KOPT-K1 (cell line): Measurements from ENCODE around the gene TNK2.
"Not testable (repeated sequence)": the region's sequence is repeated elsewhere in the genome, so short reads cannot be mapped to it uniquely, and the experiment has no call there.

Experiments used
- H3K27ac ChIP-seq: fragments of 200-600 bp; sonication (generic); 2 replicates; pipeline ENCODE4 v1.5.1; 2016; ENCODE audit warnings: antibody characterized with exemption, mild to moderate bottlenecking, low read depth, low read length; ENCODE audit not compliant: poor library complexity, severe bottlenecking
- H3K36me3 ChIP-seq: fragments of 200-600 bp; sonication (generic); 2 replicates; pipeline ENCODE4 v1.5.1; 2017; ENCODE audit warnings: antibody characterized with exemption, mild to moderate bottlenecking, low read length, moderate library complexity; ENCODE audit not compliant: insufficient read depth
- H3K9me3 ChIP-seq: fragments of 200-600 bp; sonication (generic); 2 replicates; pipeline ENCODE4 v1.5.1; 2017; ENCODE audit warnings: antibody characterized with exemption, low read length, mild to moderate bottlenecking; ENCODE audit not compliant: insufficient read depth, poor library complexity, severe bottlenecking

The TNK2 gene

GRCh38 chr3:195825857-195826804 lies 82.2 kb downstream of the TNK2 start:
- H3K36me3 ChIP-seq: no peaks in the 10 kb centered on the region
- no peak overlapping the region for H3K27ac ChIP-seq
- no peaks in the 10 kb centered on the region for H3K9me3 ChIP-seq

- Histone ChIP-seq H3K27ac (no peak overlapping the region), H3K36me3 (no peaks in the 10 kb centered on the region), H3K9me3 (no peaks in the 10 kb centered on the region)
These were observed 83.2 kb downstream of the TNK2 start for GRCh38 chr3:195825191-195825588.

- H3K9me3 ChIP-seq, H3K36me3 ChIP-seq, H3K27ac ChIP-seq: not testable (repeated sequence)
These were observed 83.7 kb downstream of the TNK2 start for GRCh38 chr3:195824425-195825190.

GRCh38 chr3:195823999-195824398 lies 84.4 kb downstream of the TNK2 start:
- Histone ChIP-seq H3K27ac (no peak overlapping the region), H3K36me3 (no peaks in the 10 kb centered on the region), H3K9me3 (no peaks in the 10 kb centered on the region)

- H3K36me3 ChIP-seq: no peaks in the 10 kb centered on the region
- no peaks in the 10 kb centered on the region for H3K9me3 ChIP-seq
- H3K27ac ChIP-seq: no peak overlapping the region
These were observed 85.1 kb downstream of the TNK2 start for GRCh38 chr3:195823280-195823679.

- Histone ChIP-seq H3K9me3 (no peaks in the 10 kb centered on the region), H3K36me3 (no peaks in the 10 kb centered on the region), H3K27ac (no peak overlapping the region)
These were observed 86.1 kb downstream of the TNK2 start for GRCh38 chr3:195822131-195822696.

DNA sequence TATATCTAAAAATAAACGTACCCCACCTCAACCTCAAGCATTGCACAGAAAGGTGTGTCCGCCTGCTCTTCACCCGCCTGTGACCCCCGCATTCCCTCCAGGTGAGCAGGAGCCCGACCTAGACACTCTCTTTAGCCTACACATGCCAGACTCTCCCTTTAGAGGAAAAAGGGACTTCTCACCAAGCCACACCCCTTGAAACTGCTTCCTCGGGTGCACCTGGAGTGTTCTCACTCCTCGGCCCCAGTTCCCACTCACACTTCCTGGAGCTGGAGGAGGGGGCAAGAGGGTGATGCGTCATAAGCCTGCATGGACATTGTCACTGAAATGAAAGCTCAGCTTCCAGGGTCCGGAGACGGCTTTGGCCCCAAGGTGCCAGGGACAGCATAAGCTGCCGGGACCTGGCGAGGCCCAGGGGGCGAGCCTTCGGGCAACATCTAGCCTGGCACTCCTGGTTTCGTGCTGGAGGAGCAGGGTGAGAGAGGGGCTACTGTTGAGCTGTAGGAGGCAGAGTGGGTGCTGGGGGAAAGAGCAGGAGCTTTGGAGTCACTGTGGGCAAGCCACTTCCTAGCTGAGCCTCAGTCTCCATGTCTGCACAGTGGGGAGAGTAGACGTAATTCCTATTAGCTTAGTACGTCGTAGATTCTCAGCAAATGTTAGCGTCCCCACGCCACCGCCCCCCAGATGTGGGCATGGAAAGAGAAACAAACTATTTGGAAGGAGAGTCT lies 86.8 kb downstream of the TNK2 start:
- Histone ChIP-seq H3K27ac (no peak overlapping the region), H3K36me3 (no peaks in the 10 kb centered on the region), H3K9me3 (no peaks in the 10 kb centered on the region)

DNA sequence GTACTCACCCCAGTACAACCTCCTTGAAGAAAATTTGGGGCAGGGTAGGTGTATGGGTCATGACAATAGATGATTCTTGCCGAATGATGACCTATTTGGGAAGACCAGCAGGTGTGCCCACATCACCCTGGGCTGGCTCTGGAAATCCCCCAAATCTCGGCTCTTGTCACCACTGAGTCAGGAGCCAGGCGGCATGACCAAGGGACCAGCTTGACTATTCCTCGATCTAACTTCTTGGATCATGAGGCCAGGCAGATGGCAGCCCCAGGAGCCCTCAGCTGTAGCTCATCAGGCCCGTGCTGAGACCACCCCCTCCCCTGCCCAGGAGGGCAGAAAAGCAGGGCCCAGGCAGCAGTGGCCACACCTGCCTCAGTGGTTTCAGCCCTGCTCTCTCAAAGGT lies 87.5 kb downstream of the TNK2 start:
- Histone ChIP-seq H3K36me3 (no peaks in the 10 kb centered on the region), H3K9me3 (no peaks in the 10 kb centered on the region), H3K27ac (no peak overlapping the region)

GRCh38 chr3:195820186-195820585 lies 88.2 kb downstream of the TNK2 start:
- Histone ChIP-seq H3K27ac (no peak overlapping the region), H3K9me3 (no peaks in the 10 kb centered on the region), H3K36me3 (no peaks in the 10 kb centered on the region)

DNA sequence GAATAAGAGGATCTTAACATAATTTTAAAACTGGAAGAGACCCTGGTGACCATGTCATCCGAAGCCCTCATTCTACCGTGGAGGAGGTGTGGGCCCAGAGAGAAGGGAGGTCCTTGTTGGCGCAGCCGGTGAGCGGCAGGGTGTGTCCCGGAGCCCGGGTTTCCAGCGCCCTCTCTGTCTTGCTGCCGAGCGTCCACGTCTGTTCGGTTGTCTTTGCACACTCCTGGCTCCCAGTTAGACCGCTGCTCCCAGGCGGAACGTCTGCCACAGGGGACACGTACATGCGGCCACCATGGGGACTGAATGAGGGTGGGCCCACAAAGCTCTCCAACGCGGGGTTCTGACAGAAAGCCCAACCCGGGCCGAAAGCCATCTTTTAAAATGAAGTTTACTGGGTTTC lies 90.0 kb downstream of the TNK2 start:
- Histone ChIP-seq H3K36me3 (no peaks in the 10 kb centered on the region), H3K9me3 (no peaks in the 10 kb centered on the region), H3K27ac (no peak overlapping the region)

GRCh38 chr3:195817578-195818135 lies 90.7 kb downstream of the TNK2 start:
- H3K9me3 ChIP-seq: no peaks in the 10 kb centered on the region
- H3K36me3 ChIP-seq: no peaks in the 10 kb centered on the region
- no peak overlapping the region for H3K27ac ChIP-seq

GRCh38 chr3:195816276-195816913 lies 92.0 kb downstream of the TNK2 start:
- H3K9me3 ChIP-seq, H3K27ac ChIP-seq, H3K36me3 ChIP-seq: not testable (repeated sequence)

GRCh38 chr3:195815169-195815771 lies 93.1 kb downstream of the TNK2 start:
- H3K27ac ChIP-seq: no peak overlapping the region
- H3K9me3 ChIP-seq: no peaks in the 10 kb centered on the region
- no peaks in the 10 kb centered on the region for H3K36me3 ChIP-seq
